ENCODE data around the gene CT45A8. TPM values are rescaled to one million over a fixed set of nuclear protein-coding genes. Genes with fewer than 3 reads are reported as not detected.
"Not testable (repeated sequence)": the region's sequence is repeated elsewhere in the genome, so short reads cannot be mapped to it uniquely, and the experiment has no call there.

Gene CT45A8, protein sequence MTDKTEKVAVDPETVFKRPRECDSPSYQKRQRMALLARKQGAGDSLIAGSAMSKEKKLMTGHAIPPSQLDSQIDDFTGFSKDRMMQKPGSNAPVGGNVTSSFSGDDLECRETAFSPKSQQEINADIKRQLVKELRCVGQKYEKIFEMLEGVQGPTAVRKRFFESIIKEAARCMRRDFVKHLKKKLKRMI
- not detected in 2 replicates for total RNA-seq (2014; rRNA removed; shearing (Covaris generic))

DNA sequence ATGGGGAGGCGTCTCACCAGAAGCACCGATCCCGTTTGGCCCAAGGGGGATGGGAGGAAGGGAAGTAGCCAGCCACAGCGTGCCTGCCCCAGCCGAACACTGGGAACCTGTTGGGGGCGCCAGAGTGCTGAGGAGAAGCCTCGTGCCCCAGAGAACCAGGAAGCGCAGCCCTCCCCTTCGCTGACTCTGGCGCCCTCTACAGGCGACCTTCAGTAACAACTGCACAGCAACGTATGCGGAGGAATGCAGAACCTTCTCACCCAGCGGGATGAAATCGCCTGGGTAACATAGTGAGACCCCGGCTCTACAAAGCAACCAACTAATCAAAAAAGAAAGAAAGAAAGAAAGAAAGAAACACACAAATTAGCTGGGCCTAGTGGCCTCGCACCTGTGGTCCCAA, at the start of gene CT45A8:
Gene CT45A8, minus strand, starts transcription at position 101 of the 400 bp plus-strand sequence. CDS start 3,755 bp downstream, outside the sequence.
- not testable (repeated sequence) for H3K4me3 ChIP-seq; H3K36me3 ChIP-seq; H3K27ac ChIP-seq; H3K9me3 ChIP-seq (replicated peaks); H3K27me3 ChIP-seq; H3K4me1 ChIP-seq; DNase-seq

DNA sequence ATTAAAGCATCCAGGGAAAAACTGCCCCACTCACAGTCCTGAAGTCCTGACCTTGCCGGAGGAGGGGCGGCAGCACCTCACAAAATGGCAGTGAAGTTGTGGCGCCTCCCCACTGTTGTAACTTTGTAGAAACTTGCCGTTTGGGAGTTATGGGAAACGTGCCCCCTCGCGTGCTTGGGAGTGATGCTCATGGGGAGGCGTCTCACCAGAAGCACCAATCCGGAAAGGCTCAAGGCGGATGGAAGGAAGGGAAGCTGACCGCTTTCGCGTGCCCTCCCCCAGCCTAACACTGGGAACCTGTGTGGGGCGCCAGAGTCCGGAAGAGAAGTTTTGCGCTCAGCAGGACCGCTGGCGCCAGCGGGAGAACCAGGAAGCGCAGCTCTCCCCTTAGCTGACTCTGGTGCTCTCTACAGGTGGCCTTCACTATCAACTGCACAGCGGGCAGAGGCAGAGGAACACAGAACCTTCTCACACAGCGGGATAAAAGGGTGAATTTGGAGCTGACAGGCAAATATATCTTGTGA, 39.0 kb upstream of the CT45A8 start, which contains the start of the genes CT45A10 and SAGE1:
Gene CT45A10, minus strand, starts transcription at position 151 of the 524 bp plus-strand sequence. CDS start 8,100 bp downstream, outside the sequence.
Gene SAGE1, plus strand, starts transcription at position 423 of the 524 bp plus-strand sequence. CDS start 2,527 bp downstream, outside the sequence.
- no peaks in the 10 kb centered on the region for H3K4me1 ChIP-seq
- no peak for DNase-seq
- H3K36me3 ChIP-seq, result no peaks in the 10 kb centered on the region
- H3K9me3 ChIP-seq (replicated peaks), result no peaks in the 10 kb centered on the region
- no peaks in the 10 kb centered on the region for H3K27me3 ChIP-seq
- no peak within 1 kb of the TSS for H3K4me3 ChIP-seq
- H3K27ac ChIP-seq, result no peak within 1 kb of the TSS

DNA sequence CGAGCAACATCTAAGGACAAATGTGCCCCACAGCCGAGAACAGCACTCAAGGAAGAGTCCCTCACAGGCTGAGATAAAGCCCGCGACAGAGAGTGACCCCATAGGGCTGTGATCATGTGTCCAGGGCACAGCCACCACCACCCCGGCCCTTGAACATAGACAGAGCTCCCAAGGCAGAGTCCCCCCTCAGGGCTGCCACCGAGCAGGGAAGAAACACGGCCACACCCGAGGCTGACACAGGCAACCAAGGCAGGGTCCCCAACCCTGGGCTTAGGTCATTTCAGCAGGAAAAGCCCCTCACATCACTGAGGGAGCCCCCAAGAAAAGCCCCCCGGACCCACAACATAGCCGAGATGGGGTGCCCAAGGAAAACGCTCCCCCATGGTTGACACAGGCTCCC, 38.4 kb upstream of the CT45A8 start:
- no peaks in the 10 kb centered on the region for H3K4me1 ChIP-seq
- H3K27me3 ChIP-seq, result no peaks in the 10 kb centered on the region
- no peaks in the 10 kb centered on the region for H3K36me3 ChIP-seq
- H3K9me3 ChIP-seq (replicated peaks), result no peaks in the 10 kb centered on the region
- no peak for DNase-seq
- no peak overlapping the region for H3K4me3 ChIP-seq
- no peak overlapping the region for H3K27ac ChIP-seq

DNA sequence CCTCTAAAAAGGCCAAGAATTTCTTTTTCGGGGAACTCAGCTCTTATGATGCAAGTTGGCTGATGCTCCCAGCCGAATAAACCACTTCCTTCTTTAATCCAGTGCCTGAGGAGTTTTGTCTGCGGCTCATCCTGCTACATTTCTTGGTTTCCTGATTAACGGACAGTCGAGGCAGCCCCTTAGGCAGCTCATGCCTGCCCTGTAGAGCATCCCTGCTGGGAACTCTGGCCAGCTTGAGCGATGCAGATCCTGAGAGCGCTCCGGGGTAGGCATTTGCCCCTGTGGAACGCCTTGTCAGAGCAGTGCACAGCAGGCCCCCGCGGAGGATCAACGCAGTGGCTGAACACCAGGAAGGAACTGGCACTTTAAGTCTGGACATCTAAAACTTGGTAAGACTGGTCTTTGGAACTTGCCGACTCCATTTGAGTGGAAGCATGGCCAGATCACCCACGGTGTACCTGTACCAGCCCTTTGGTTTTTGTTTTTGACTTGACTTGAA, 35.8 kb upstream of the CT45A8 start:
- no peaks in the 10 kb centered on the region for H3K9me3 ChIP-seq (replicated peaks)
- no peaks in the 10 kb centered on the region for H3K36me3 ChIP-seq
- H3K27ac ChIP-seq, result no peak overlapping the region
- no peaks in the 10 kb centered on the region for H3K4me1 ChIP-seq
- no peak for DNase-seq
- no peaks in the 10 kb centered on the region for H3K27me3 ChIP-seq
- no peak overlapping the region for H3K4me3 ChIP-seq

DNA sequence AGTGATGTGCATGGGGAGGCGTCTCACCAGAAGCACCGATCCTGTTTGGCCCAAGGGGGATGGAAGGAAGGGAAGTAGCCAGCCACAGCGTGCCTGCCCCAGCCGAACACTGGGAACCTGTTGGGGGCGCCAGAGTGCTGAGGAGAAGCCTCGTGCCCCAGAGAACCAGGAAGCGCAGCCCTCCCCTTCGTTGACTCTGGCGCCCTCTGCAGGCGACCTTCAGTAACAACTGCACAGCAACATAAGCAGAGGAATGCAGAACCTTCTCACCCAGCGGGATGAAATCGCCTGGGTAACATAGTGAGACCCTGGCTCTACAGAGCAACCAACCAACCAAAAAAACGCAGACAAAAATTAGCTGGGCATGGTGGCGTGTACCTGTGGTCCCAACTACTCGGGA, 34.6 kb upstream of the CT45A8 start:
- peak; percentile 33 to 54 for DNase-seq
- H3K36me3 ChIP-seq; H3K9me3 ChIP-seq (replicated peaks); H3K27me3 ChIP-seq; H3K4me3 ChIP-seq; H3K4me1 ChIP-seq; H3K27ac ChIP-seq: not testable (repeated sequence)

DNA sequence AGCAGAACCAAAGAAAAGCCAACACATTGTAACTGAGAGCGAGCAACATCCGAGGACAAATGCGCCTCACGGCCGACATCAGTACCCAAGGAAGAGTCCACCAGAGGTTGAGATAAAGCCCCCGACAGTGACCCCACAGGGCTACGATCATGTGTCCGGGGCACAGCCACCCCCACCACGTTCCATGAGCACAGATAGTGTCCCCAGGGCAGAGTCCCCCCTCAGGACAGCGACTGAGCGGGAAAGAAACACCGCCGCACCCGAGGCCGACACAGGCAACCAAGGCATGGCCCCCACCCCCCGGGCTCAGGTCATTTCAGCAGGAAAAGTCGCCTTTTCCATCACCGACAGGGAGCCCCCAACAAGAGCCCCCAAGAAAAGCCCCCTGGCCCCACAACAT, 33.9 kb upstream of the CT45A8 start:
- H3K4me3 ChIP-seq, DNase-seq: not testable (repeated sequence)

DNA sequence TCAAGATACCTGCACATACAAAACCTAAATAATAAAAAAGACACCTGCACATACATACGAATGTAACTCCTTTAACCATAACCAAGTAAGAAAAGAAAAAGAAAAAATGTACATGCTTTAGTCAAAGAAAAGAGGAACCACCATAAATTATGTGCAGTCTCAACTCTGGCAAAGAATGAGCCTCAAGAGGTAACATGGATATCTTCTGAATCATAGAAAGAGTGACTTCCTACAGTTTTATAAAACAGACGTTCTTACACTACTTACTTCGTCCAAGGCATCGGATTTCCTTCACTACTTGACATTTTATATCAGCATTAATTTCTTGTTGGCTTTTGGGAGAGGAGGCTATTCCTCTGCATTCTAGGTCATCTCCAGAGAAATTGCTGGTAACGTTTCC, 28.4 kb upstream of the CT45A8 start:
- H3K27ac ChIP-seq; H3K36me3 ChIP-seq; H3K27me3 ChIP-seq; H3K9me3 ChIP-seq (replicated peaks); DNase-seq; H3K4me3 ChIP-seq; H3K4me1 ChIP-seq: not testable (repeated sequence)

More for the DNA sequence above, 33.9 kb upstream of the CT45A8 start:
- not testable (repeated sequence) for H3K27ac ChIP-seq; H3K4me1 ChIP-seq; H3K36me3 ChIP-seq; H3K27me3 ChIP-seq; H3K9me3 ChIP-seq (replicated peaks)

DNA sequence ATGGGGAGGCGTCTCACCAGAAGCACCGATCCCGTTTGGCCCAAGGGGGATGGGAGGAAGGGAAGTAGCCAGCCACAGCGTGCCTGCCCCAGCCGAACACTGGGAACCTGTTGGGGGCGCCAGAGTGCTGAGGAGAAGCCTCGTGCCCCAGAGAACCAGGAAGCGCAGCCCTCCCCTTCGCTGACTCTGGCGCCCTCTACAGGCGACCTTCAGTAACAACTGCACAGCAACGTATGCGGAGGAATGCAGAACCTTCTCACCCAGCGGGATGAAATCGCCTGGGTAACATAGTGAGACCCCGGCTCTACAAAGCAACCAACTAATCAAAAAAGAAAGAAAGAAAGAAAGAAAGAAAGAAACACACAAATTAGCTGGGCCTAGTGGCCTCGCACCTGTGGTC, 17.4 kb upstream of the CT45A8 start, which contains the start of gene CT45A9:
Gene CT45A9, minus strand, starts transcription at position 101 of the 400 bp plus-strand sequence. CDS start 3,751 bp downstream, outside the sequence.
- not testable (repeated sequence) for H3K4me1 ChIP-seq; H3K9me3 ChIP-seq (replicated peaks); H3K27me3 ChIP-seq; DNase-seq; H3K4me3 ChIP-seq; H3K36me3 ChIP-seq; H3K27ac ChIP-seq

DNA sequence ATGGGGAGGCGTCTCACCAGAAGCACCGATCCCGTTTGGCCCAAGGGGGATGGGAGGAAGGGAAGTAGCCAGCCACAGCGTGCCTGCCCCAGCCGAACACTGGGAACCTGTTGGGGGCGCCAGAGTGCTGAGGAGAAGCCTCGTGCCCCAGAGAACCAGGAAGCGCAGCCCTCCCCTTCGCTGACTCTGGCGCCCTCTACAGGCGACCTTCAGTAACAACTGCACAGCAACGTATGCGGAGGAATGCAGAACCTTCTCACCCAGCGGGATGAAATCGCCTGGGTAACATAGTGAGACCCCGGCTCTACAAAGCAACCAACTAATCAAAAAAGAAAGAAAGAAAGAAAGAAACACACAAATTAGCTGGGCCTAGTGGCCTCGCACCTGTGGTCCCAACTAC, 17.2 kb downstream of the CT45A8 start, which contains the start of gene CT45A7:
Gene CT45A7, minus strand, starts transcription at position 101 of the 400 bp plus-strand sequence. CDS start 3,747 bp downstream, outside the sequence.
- not testable (repeated sequence) for H3K4me1 ChIP-seq; H3K4me3 ChIP-seq; H3K27me3 ChIP-seq; H3K27ac ChIP-seq; DNase-seq; H3K36me3 ChIP-seq; H3K9me3 ChIP-seq (replicated peaks)

DNA sequence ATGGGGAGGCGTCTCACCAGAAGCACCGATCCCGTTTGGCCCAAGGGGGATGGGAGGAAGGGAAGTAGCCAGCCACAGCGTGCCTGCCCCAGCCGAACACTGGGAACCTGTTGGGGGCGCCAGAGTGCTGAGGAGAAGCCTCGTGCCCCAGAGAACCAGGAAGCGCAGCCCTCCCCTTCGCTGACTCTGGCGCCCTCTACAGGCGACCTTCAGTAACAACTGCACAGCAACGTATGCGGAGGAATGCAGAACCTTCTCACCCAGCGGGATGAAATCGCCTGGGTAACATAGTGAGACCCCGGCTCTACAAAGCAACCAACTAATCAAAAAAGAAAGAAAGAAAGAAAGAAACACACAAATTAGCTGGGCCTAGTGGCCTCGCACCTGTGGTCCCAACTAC, 34.4 kb downstream of the CT45A8 start, which contains the start of gene CT45A2:
Gene CT45A2, minus strand, starts transcription at position 101 of the 400 bp plus-strand sequence. CDS start 3,747 bp downstream, outside the sequence.
- not testable (repeated sequence) for H3K27ac ChIP-seq; H3K27me3 ChIP-seq; DNase-seq; H3K9me3 ChIP-seq (replicated peaks); H3K36me3 ChIP-seq; H3K4me1 ChIP-seq; H3K4me3 ChIP-seq

DNA sequence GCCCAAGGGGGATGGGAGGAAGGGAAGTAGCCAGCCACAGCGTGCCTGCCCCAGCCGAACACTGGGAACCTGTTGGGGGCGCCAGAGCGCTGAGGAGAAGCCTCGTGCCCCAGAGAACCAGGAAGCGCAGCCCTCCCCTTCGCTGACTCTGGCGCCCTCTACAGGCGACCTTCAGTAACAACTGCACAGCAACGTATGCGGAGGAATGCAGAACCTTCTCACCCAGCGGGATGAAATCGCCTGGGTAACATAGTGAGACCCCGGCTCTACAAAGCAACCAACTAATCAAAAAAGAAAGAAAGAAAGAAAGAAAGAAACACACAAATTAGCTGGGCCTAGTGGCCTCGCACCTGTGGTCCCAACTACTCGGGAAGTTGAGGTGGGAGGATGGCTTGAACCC, 51.7 kb downstream of the CT45A8 start, which contains the start of gene CT45A6:
Gene CT45A6, minus strand, starts transcription at position 101 of the 400 bp plus-strand sequence. CDS start 3,794 bp downstream, outside the sequence.
- DNase-seq; H3K4me1 ChIP-seq; H3K27me3 ChIP-seq; H3K4me3 ChIP-seq; H3K36me3 ChIP-seq; H3K27ac ChIP-seq; H3K9me3 ChIP-seq (replicated peaks): not testable (repeated sequence)

Other genes with a start within 250 kb of the CT45A8 start
- gene CT45A1, start 140.9 kb downstream of the CT45A8 start, total RNA-seq (2014; rRNA removed; shearing (Covaris generic)), result not detected in 2 replicates
- gene CT45A3, start 86.3 kb downstream of the CT45A8 start, total RNA-seq (2014; rRNA removed; shearing (Covaris generic)), result not detected in 2 replicates
- not detected in 2 replicates for gene CT45A5, start 69.0 kb downstream of the CT45A8 start, total RNA-seq (2014; rRNA removed; shearing (Covaris generic))
- not detected in 2 replicates for gene CT45A6, start 51.8 kb downstream of the CT45A8 start, total RNA-seq (2014; rRNA removed; shearing (Covaris generic))
- gene CT45A2, start 34.5 kb downstream of the CT45A8 start, total RNA-seq (2014; rRNA removed; shearing (Covaris generic)), result not detected in 2 replicates
- gene CT45A7, start 17.3 kb downstream of the CT45A8 start, total RNA-seq (2014; rRNA removed; shearing (Covaris generic)), result not detected in 2 replicates
- gene CT45A9, start 17.3 kb upstream of the CT45A8 start, total RNA-seq (2014; rRNA removed; shearing (Covaris generic)), result not detected in 2 replicates
- not detected in 2 replicates for gene CT45A10, start 38.9 kb upstream of the CT45A8 start, total RNA-seq (2014; rRNA removed; shearing (Covaris generic))
- gene SAGE1, start 39.2 kb upstream of the CT45A8 start, total RNA-seq (2014; rRNA removed; shearing (Covaris generic)), result 0.08 TPM in 1 of 2 replicates, not detected in the other
- gene MMGT1, start 119.5 kb upstream of the CT45A8 start, total RNA-seq (2014; rRNA removed; shearing (Covaris generic)), result 22.7 and 24.2 TPM in 2 replicates
- 13.5 and 15.8 TPM in 2 replicates for gene SLC9A6, start 130.9 kb upstream of the CT45A8 start, total RNA-seq (2014; rRNA removed; shearing (Covaris generic))

Data from SJCRH30 (cell line).